Measurements from ENCODE around the gene NTM. TPM values are rescaled to one million over a fixed set of nuclear protein-coding genes. Genes with fewer than 3 reads are reported as not detected.

NTM gene
- total RNA-seq, 1 experiment from 2014 or later, result not detected

GRCh38 chr11:132238331-132238866 is 868.0 kb downstream of the NTM start:
- Histone ChIP-seq H3K27me3 (ENCODE audit: insufficient read depth, low read length) (no peaks in the 10 kb centered on the region), H3K4me1 (ENCODE audit: control insufficient read depth in 1 of 2, insufficient read depth in 2 of 2, low read length in 2 of 2) (no peaks in the 10 kb centered on the region), H4K20me1 (ENCODE audit: insufficient read depth) (no peaks in the 10 kb centered on the region), H3K4me3 (replicated peaks in 1 of 2; ENCODE audit: low read depth in 1 of 2, low read length in 2 of 2) (no peak overlapping the region), H3K9me3 (ENCODE audit: control insufficient read depth in 1 of 2, insufficient read depth in 1 of 2, low read depth in 1 of 2, low read length in 2 of 2) (peaks cover 10 to 55% of the 10 kb centered on the region in 2 experiments; a peak in 2 of 4 replicates), H3K36me3 (ENCODE audit: control insufficient read depth in 1 of 2, insufficient read depth in 2 of 2, low read length in 2 of 2) (no peaks in the 10 kb centered on the region), H3K4me2 (ENCODE audit: low read length) (no peak overlapping the region), H2AFZ (ENCODE audit: low read depth, low read length, poor library complexity, severe bottlenecking) (no peak overlapping the region), H3K9me2 (ENCODE audit: insufficient read depth) (no peaks in the 10 kb centered on the region), H3K9ac (ENCODE audit: low read length) (no peak overlapping the region), H3K79me2 (ENCODE audit: insufficient read depth, low read length) (no peaks in the 10 kb centered on the region), H3K27ac (ENCODE audit: low read depth, low read length) (no peak overlapping the region)
- ChIA-PET POLR2A (no interaction called here), RAD21 (ENCODE audit: low non-redundant PET in 1 of 2, low total read pairs in 2 of 2, uncharacterized antibody in 2 of 2, unreplicated experiment in 2 of 2) (no interaction called here), CTCF (no interaction called here)
- no peak for ATAC-seq
- intact Hi-C loops (cut with micrococcal nuclease), result no loop called here
- no TSS peak for BruUV-seq (replicated peaks)
- TF ChIP-seq ZBTB33 (IDR thresholded peaks at IDR 0.05; ENCODE audit: extremely low read depth, insufficient replicate concordance, low read length), result no peak
- no peak for TF ChIP-seq CEBPB (IDR thresholded peaks at IDR 0.05; ENCODE audit: low read depth)
- no peak for TF ChIP-seq CTCF (IDR thresholded peaks at IDR 0.05 in 2 of 3, conservative IDR thresholded peaks at IDR 0.05 in 1 of 3; ENCODE audit: borderline replicate concordance in 1 of 3, insufficient read depth in 1 of 3, low read depth in 2 of 3, low read length in 2 of 3)
- no peak for TF ChIP-seq EZH2 (IDR thresholded peaks at IDR 0.05)
- no peak for TF ChIP-seq EZH2phosphoT487 (IDR thresholded peaks at IDR 0.05; ENCODE audit: borderline replicate concordance)
- TF ChIP-seq ATF3 (IDR thresholded peaks at IDR 0.05), result no peak
- no peak for TF ChIP-seq ELF1 (IDR thresholded peaks at IDR 0.05; ENCODE audit: borderline replicate concordance, low read depth)
- TF ChIP-seq FOSL1 (IDR thresholded peaks at IDR 0.05; ENCODE audit: low read depth), result no peak
- TF ChIP-seq POLR2A (IDR thresholded peaks at IDR 0.05; ENCODE audit: borderline replicate concordance, extremely low read depth, insufficient read depth, insufficient read length), result no peak
- no peak for TF ChIP-seq JUND (IDR thresholded peaks at IDR 0.05)
- TF ChIP-seq POLR2AphosphoS5 (IDR thresholded peaks at IDR 0.05; ENCODE audit: low read depth, low read length), result no peak
- no peak for TF ChIP-seq CBX3 (IDR thresholded peaks at IDR 0.05; ENCODE audit: low read depth)
- no peak for TF ChIP-seq RAD21 (IDR thresholded peaks at IDR 0.05; ENCODE audit: low read depth)
- TF ChIP-seq REST (IDR thresholded peaks at IDR 0.05; ENCODE audit: low read depth), result no peak
- no peak for DNase-seq (ENCODE audit: low read depth, low spot score)

Measured in HCT116 (cell line).